Liver (tissue), 9 donors: ENCODE data around the gene MGRN1. TPM values are rescaled to one million over a fixed set of nuclear protein-coding genes. Genes with fewer than 3 reads are reported as not detected.

Experiments used
- DNase-seq: peaks from one replicate; pipeline ENCODE4 v3.0.0-alpha.2; 2017; ENCODE audit warnings: low spot score
- H3K27ac ChIP-seq, 2 donors: one replicate each; pipeline ENCODE4 v1.7.0; 2013; ENCODE audit warnings: inconsistent platforms in 2 of 2, low read length in 2 of 2, control low read depth in 1 of 2, low read depth in 1 of 2, mild to moderate bottlenecking in 1 of 2
- H3K27me3 ChIP-seq, 4 donors: one replicate each; pipeline versions ENCODE4 v1.6.1 to v1.7.0; 2013; ENCODE audit warnings: low read length in 3 of 4, inconsistent platforms in 1 of 4, mild to moderate bottlenecking in 1 of 4, moderate library complexity in 1 of 4; ENCODE audit not compliant: control insufficient read depth in 4 of 4, insufficient read depth in 4 of 4
- H3K36me3 ChIP-seq, 4 donors: one replicate each; pipeline versions ENCODE4 v1.6.1 to v1.7.0; 2013; ENCODE audit warnings: low read length in 3 of 4, mild to moderate bottlenecking in 3 of 4, low read depth in 1 of 4, moderate library complexity in 1 of 4; ENCODE audit not compliant: control insufficient read depth in 4 of 4, insufficient read depth in 3 of 4
- H3K4me1 ChIP-seq, 4 donors: one replicate each; pipeline versions ENCODE4 v1.6.1 to v1.7.0; 2013; ENCODE audit warnings: low read length in 3 of 4, mild to moderate bottlenecking in 3 of 4, moderate library complexity in 1 of 4; ENCODE audit not compliant: control insufficient read depth in 4 of 4, insufficient read depth in 4 of 4
- H3K4me3 ChIP-seq, 3 donors: one replicate each; pipeline versions ENCODE4 v1.6.1 to v1.7.0; 2013; ENCODE audit warnings: low read length in 3 of 3, control low read depth in 1 of 3, low read depth in 1 of 3, mild to moderate bottlenecking in 1 of 3
- H3K9ac ChIP-seq, 2 donors: one replicate each; pipeline ENCODE4 v1.7.0; 2013; ENCODE audit warnings: low read length in 2 of 2, mild to moderate bottlenecking in 2 of 2, moderate library complexity in 2 of 2, control low read depth in 1 of 2, low read depth in 1 of 2
- H3K9me3 ChIP-seq, 4 donors: one replicate each; pipeline versions ENCODE4 v1.6.1 to v1.7.0; 2013; ENCODE audit warnings: low read length in 3 of 4; ENCODE audit not compliant: control insufficient read depth in 4 of 4
- ATF3 ChIP-seq: IDR thresholded peaks from 2 replicates; pipeline ENCODE4 v1.6.1; 2016; ENCODE audit warnings: antibody characterized with exemption
- CTCF ChIP-seq: fragments of 150-350 bp; IDR thresholded peaks from 2 replicates; pipeline ENCODE4 v1.5.1; 2017; ENCODE audit warnings: improper control_type of control experiment, low read depth, low read length; ENCODE audit not compliant: missing input control
- EGR1 ChIP-seq, 2 donors: IDR thresholded peaks; 2 replicates each; pipeline ENCODE4 v1.6.1; 2016 to 2018; ENCODE audit warnings: antibody characterized with exemption in 2 of 2, low read depth in 2 of 2
- FOXA2 ChIP-seq: IDR thresholded peaks from 2 replicates; pipeline ENCODE4 v1.6.1; 2016; ENCODE audit warnings: antibody characterized with exemption
- GABPA ChIP-seq, 2 donors: IDR thresholded peaks in 1 of 2; conservative IDR thresholded peaks in 1 of 2; 2 replicates each; pipeline ENCODE4 v1.6.1; 2016; ENCODE audit warnings: antibody characterized with exemption in 2 of 2, mild to moderate bottlenecking in 1 of 2, moderate library complexity in 1 of 2
- HNF4A ChIP-seq, 2 donors: conservative IDR thresholded peaks; 2 replicates each; pipeline ENCODE4 v1.6.1; 2016; ENCODE audit warnings: antibody characterized with exemption in 2 of 2, mild to moderate bottlenecking in 2 of 2
- HNF4G ChIP-seq: IDR thresholded peaks from 2 replicates; pipeline ENCODE4 v1.6.1; 2016; ENCODE audit warnings: antibody characterized with exemption
- JUND ChIP-seq, 2 donors: IDR thresholded peaks; 2 replicates each; pipeline ENCODE4 v1.6.1; 2016; ENCODE audit warnings: antibody characterized with exemption in 2 of 2
- MAX ChIP-seq: IDR thresholded peaks from 2 replicates; pipeline ENCODE4 v1.6.1; 2016; ENCODE audit warnings: antibody characterized with exemption
- NR2F2 ChIP-seq: IDR thresholded peaks from 2 replicates; pipeline ENCODE4 v1.6.1; 2016; ENCODE audit warnings: antibody characterized with exemption
- RAD21 ChIP-seq, 2 donors: IDR thresholded peaks; 2 replicates each; pipeline ENCODE4 v1.6.1; 2016; ENCODE audit warnings: antibody characterized with exemption in 2 of 2, mild to moderate bottlenecking in 2 of 2
- REST ChIP-seq: IDR thresholded peaks from 2 replicates; pipeline ENCODE4 v1.6.1; 2016; ENCODE audit warnings: antibody characterized with exemption, mild to moderate bottlenecking
- RXRA ChIP-seq, 2 donors: IDR thresholded peaks; 2 replicates each; pipeline ENCODE4 v1.6.1; 2017 to 2018; ENCODE audit warnings: antibody characterized with exemption in 2 of 2, mild to moderate bottlenecking in 1 of 2
- SP1 ChIP-seq: IDR thresholded peaks from 2 replicates; pipeline ENCODE4 v1.6.1; 2018; ENCODE audit warnings: antibody characterized with exemption, mild to moderate bottlenecking
- ZBTB33 ChIP-seq: IDR thresholded peaks from 2 replicates; pipeline ENCODE4 v1.6.1; 2016; ENCODE audit warnings: antibody characterized with exemption
- WGBS: extraction: QIAGEN DNeasy Blood & Tissue Kit; methylation state at CpG from one replicate; pipeline ENCODE4 v1.1.7; 2013; 5-methylcytosine and 5-hydroxymethylcytosine counted together
- polyA plus RNA-seq, 2 donors: library from polyadenylated mRNA; stranded (reverse) in 1 of 2; unstranded in 1 of 2; fragments of 200-250 nt in 1 of 2; fragments of >200 nt in 1 of 2; fragmentation: Nextera tagmentation in 1 of 2; extraction: Ambion mirVana in 1 of 2; gene quantifications; one replicate each; pipeline versions ENCODE4 v1.2.1 to v1.2.3, GENCODE V29; 2013 to 2015
- total RNA-seq, 2 donors: library from RNA; depleted of rRNA; stranded (reverse); fragments of >200 nt; gene quantifications; one replicate each; pipeline ENCODE4 v1.2.3, GENCODE V29; 2014
- donor health status: healthy.
- donor health status: healthy.
- donor health status: healthy.
- donor health status: healthy.
- donor health status: healthy.

Gene MGRN1
- total and polyA plus RNA-seq, 4 donors, result 15.9 to 35.7 (median 25.9) TPM

- Histone ChIP-seq H3K9ac (peak overlapping the region; percentile 44 to 74), H3K4me3 (no peak overlapping the region), H3K36me3 (peaks cover 0 to 13% (median 5%) of the 10 kb centered on the region in 4 donors)
These were observed 38.8 kb downstream of the MGRN1 start for GRCh38 chr16:4663465-4663776.

More at GRCh38 chr16:4663465-4663776, 38.8 kb downstream of the MGRN1 start:
- H3K27me3 ChIP-seq, result no peaks in the 10 kb centered on the region
- H3K27ac ChIP-seq, result peak overlapping the region; percentile 95 to 96
- peaks cover 18 to 59% (median 40%) of the 10 kb centered on the region in 4 donors for H3K4me1 ChIP-seq
- DNase-seq, result no peak
- no peak for TF ChIP-seq REST
- no peak for TF ChIP-seq NR2F2
- no peak for TF ChIP-seq SP1
- TF ChIP-seq RXRA (IDR thresholded peaks at IDR 0.05), result no peak
- no peak for TF ChIP-seq GABPA (IDR thresholded peaks at IDR 0.05 in 1 of 2, conservative IDR thresholded peaks at IDR 0.05 in 1 of 2)
- TF ChIP-seq JUND (IDR thresholded peaks at IDR 0.05), result no peak
- TF ChIP-seq ATF3, result no peak
- TF ChIP-seq ZBTB33, result no peak
- TF ChIP-seq CTCF, result no peak
- TF ChIP-seq MAX, result no peak
- no peak for TF ChIP-seq FOXA2
- TF ChIP-seq HNF4A (conservative IDR thresholded peaks at IDR 0.05), result no peak
- TF ChIP-seq RAD21 (IDR thresholded peaks at IDR 0.05), result no peak
- no peak for TF ChIP-seq HNF4G
- TF ChIP-seq EGR1 (IDR thresholded peaks at IDR 0.05; ENCODE audit: low read depth in 2 of 2), result no peak
- no peaks in the 10 kb centered on the region for H3K9me3 ChIP-seq
- WGBS, result 36% methylated on average over 5 of the region's 5 CpGs
